GM13976 (cell line): ENCODE measurements around the gene CNOT1.

Experiments
- DNase-seq: peaks from one replicate; pipeline ENCODE4 v3.0.0; 2012; ENCODE audit warnings: low spot score
- CTCF ChIP-seq: IDR thresholded peaks from 2 replicates; pipeline ENCODE4 v1.5.1; 2012; ENCODE audit warnings: borderline replicate concordance, mild to moderate bottlenecking; ENCODE audit not compliant: insufficient read depth; ENCODE audit errors: extremely low read depth, missing control alignments, control extremely low read depth
- in situ Hi-C: fragments of 300-500 bp; cut with MboI; formaldehyde crosslinking; loops from one replicate; pipeline ENCODE4 v1.12.0; 2022; ENCODE audit warnings: low sequenced_read_pairs, mixed read lengths, inconsistent platforms; ENCODE audit not compliant: unreplicated experiment

Gene CNOT1

GRCh38 chr16:58542291-58542690 is 87.3 kb downstream of the CNOT1 start:
- in situ Hi-C loops, result no loop called here
- no peak for TF ChIP-seq CTCF
- no peak for DNase-seq

GRCh38 chr16:58541711-58542110 is 87.9 kb downstream of the CNOT1 start:
- in situ Hi-C loops, result no loop called here
- DNase-seq, result no peak
- no peak for TF ChIP-seq CTCF

GRCh38 chr16:58537124-58537906 is 92.3 kb downstream of the CNOT1 start:
- no peak for TF ChIP-seq CTCF
- in situ Hi-C loops, result no loop called here
- no peak for DNase-seq

GRCh38 chr16:58536278-58536677 is 93.3 kb downstream of the CNOT1 start:
- TF ChIP-seq CTCF, result no peak
- in situ Hi-C loops, result no loop called here
- DNase-seq, result no peak

GRCh38 chr16:58535100-58535499 is 94.5 kb downstream of the CNOT1 start:
- in situ Hi-C loops, result no loop called here

GRCh38 chr16:58533751-58534470 is 95.7 kb downstream of the CNOT1 start:
- no peak for TF ChIP-seq CTCF
- in situ Hi-C loops, result no loop called here
- DNase-seq, result no peak

More at GRCh38 chr16:58535100-58535499, 94.5 kb downstream of the CNOT1 start:
- DNase-seq, result no peak
- TF ChIP-seq CTCF, result no peak

- TF ChIP-seq CTCF, result no peak
- in situ Hi-C loops, result no loop called here
Measured at GRCh38 chr16:58532414-58532813, 97.2 kb downstream of the CNOT1 start.

More at GRCh38 chr16:58532414-58532813, 97.2 kb downstream of the CNOT1 start:
- no peak for DNase-seq
